Suppressor macrophage treated with lipopolysaccharide for 4 hours (primary cell): ENCODE results near the gene B4GALNT3.
"Not testable (repeated sequence)": the region's sequence is repeated elsewhere in the genome, so short reads cannot be mapped to it uniquely, and the experiment has no call there.

ENCODE experiments used
- DNase-seq: peaks from one replicate; pipeline ENCODE4 v3.0.0-alpha.2; 2020

Gene B4GALNT3

GRCh38 chr12:561391-561705, 101.6 kb downstream of the B4GALNT3 start:
- no peak for DNase-seq

GRCh38 chr12:561908-562593, 102.3 kb downstream of the B4GALNT3 start:
- DNase-seq, result peak; percentile 90

- no peak for DNase-seq
Measured at GRCh38 chr12:562634-563033, 102.9 kb downstream of the B4GALNT3 start.

GRCh38 chr12:563250-563781, 103.6 kb downstream of the B4GALNT3 start:
- DNase-seq, result no peak

- DNase-seq, result no peak
Measured at GRCh38 chr12:563787-564298, 104.1 kb downstream of the B4GALNT3 start.

- no peak for DNase-seq
Measured at GRCh38 chr12:565161-565560, 105.4 kb downstream of the B4GALNT3 start.

- DNase-seq, result no peak
Measured at GRCh38 chr12:565589-566105, 105.9 kb downstream of the B4GALNT3 start.

GRCh38 chr12:568486-568885, 108.7 kb downstream of the B4GALNT3 start:
- DNase-seq, result no peak

GRCh38 chr12:569091-569676, 109.4 kb downstream of the B4GALNT3 start:
- no peak for DNase-seq

GRCh38 chr12:569803-570434, 110.2 kb downstream of the B4GALNT3 start:
- DNase-seq, result peak; percentile 89

- no peak for DNase-seq
Measured at GRCh38 chr12:570435-570920, 110.7 kb downstream of the B4GALNT3 start.

- DNase-seq, result no peak
Measured at GRCh38 chr12:570921-571794, 111.4 kb downstream of the B4GALNT3 start.

GRCh38 chr12:571795-572531, 112.2 kb downstream of the B4GALNT3 start:
- peak; percentile 22 for DNase-seq

GRCh38 chr12:572532-572899, 112.8 kb downstream of the B4GALNT3 start:
- no peak for DNase-seq

GRCh38 chr12:573232-573631, 113.5 kb downstream of the B4GALNT3 start:
- DNase-seq, result no peak

GRCh38 chr12:574475-575128, 114.9 kb downstream of the B4GALNT3 start:
- no peak for DNase-seq

GRCh38 chr12:575129-575502, 115.4 kb downstream of the B4GALNT3 start:
- DNase-seq, result no peak

GRCh38 chr12:575948-576614, 116.3 kb downstream of the B4GALNT3 start:
- peak; percentile 82 for DNase-seq

- no peak for DNase-seq
Measured at GRCh38 chr12:576615-577110, 116.9 kb downstream of the B4GALNT3 start.

GRCh38 chr12:577994-578747, 118.4 kb downstream of the B4GALNT3 start:
- DNase-seq, result not testable (repeated sequence)
